Mucosa of gallbladder (tissue), 1 donor: ENCODE results near the gene USP14. TPM values are rescaled to one million over a fixed set of nuclear protein-coding genes. Genes with fewer than 3 reads are reported as not detected.

ENCODE experiments used
- DNase-seq: peaks from one replicate; pipeline ENCODE4 v3.0.0-alpha.2; 2020; ENCODE audit warnings: low spot score
- total RNA-seq: library from RNA; stranded (reverse); gene quantifications from one replicate; pipeline ENCODE4 v1.2.1, GENCODE V29; 2021
- donor health status: DM: no; HTN: no; CAD: no.

Gene USP14
- total RNA-seq, 1 donor from 2014 or later: 38.5 TPM

DNA sequence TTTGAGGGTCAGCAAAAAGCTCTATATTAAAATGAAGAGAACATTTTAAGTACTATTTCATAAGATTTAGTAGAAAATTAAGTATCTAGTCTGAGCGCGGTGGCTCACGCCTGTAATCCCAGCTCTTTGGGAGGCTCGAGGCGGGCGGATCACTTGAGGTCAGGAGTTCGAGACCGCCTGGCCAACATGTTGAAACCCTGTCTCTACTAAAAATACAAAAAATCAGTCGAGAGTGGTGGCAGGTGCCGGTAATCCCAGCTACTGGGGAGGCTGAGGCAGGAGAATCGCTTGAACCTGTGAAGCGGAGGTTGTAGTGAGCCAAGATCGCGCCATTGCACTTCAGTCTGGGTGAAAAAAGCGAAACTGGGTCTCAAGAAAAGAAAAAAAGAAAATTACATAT lies 1.6 kb downstream of the USP14 start:
- DNase-seq: no peak

DNA sequence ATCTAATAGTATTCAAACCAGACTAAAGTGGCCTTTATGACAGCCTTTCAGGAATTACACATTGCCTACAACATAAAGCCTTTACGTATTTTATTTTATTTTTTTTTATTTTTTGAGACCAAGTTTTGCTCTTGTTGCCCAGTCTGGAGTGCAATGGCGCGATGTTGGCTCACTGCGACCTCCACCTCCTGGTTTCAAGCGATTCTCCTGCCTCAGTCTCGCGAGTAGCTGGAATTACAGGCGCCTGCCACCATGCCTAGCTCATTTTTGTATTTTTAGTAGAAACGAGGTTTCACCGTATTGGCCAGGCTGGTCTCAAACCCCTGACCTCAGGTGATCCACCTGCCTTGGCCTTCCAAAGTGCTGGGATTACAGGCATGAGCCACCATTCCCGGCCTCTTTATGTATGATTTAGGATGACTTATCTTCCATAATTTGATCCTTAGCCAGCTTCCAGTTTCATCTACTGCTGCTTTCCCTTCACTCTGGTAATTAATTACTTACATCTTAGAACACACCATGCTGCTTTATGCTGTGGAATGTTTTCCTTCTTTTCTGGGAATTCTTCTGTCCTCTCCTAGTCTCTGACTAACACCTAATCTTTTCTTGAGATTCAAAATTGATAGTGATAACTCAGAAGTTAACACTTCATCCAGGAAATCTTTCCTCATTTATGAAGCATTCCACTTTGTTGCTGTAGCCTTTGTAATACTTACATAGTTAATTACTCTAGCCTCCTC lies 2.6 kb downstream of the USP14 start:
- DNase-seq: no peak

DNA sequence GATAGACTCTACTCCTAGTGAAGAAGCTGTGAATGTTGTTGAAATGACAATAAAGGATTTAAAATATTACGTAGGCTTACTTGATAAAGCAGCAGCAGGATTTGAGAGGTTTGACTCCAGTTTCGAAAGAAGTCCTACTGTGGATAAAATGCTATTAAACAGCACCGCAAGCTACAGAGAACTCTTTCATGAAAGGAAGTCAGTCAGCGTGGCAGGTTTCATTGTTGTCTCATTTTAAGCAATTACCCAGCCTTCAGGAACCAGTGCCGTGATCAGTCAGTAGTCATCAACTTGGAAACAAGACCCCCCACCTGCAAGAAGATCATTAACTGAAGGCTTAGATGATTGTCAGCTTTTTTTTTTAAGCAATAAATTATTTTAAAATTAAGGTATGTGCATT lies 14.0 kb downstream of the USP14 start:
- no peak for DNase-seq

DNA sequence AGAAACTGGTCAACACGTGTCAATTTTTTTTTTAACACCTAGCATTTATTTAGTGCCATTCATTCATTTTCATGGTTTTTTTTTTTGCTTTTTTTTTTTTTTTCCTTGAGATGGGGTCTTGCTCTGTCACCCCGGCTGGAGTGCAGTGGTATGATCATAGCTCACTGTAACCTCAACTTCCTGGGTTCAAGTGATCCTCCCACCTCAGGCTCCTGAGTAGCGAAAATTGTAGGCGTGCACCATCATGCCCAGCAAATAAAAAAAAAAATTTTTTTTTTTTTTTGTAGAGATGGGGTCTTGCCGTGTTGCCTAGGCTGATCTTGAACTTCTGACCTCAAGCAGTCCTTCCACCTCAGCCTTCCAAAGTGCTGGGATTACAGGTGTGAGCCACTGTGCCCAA lies 21.1 kb downstream of the USP14 start:
- DNase-seq: no peak

DNA sequence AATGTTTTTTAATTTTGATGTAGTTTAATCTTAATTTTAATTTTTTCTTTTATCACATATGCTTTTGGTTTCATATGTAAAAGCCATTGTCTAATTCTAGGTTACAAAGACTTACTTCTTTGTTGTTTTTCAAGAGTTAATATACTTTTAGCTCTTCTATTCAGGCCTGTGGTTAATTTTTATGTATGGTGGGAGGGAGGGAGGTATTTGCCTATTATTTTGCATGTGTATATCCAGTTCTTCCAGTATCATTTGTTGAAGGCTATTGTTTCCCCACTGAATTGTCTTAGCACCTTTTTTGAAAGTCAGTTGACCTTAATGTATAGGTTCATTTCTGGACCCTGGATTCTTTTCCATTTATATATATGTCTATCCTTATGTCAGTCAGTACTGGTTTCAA lies 23.4 kb downstream of the USP14 start:
- DNase-seq: no peak

DNA sequence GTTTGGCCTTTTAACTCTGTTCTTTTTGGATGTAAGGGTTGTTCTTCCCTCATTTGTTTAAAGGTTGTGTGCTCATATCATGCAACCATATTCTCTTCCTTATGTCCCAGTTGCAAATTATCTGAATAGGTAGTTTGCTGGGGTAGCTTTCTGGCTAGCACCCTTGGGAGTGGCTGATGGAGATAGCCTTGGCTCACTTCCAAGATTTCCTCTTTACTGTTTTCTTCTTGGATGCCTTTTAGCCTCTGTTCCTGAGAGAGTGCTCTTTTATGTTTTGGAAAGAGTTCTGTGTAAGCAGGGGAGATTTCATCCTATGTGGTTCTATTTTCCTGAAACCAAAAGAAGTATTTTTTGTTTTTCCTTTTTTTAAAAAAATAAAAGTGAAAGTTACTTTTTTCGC lies 25.4 kb downstream of the USP14 start:
- no peak for DNase-seq

DNA sequence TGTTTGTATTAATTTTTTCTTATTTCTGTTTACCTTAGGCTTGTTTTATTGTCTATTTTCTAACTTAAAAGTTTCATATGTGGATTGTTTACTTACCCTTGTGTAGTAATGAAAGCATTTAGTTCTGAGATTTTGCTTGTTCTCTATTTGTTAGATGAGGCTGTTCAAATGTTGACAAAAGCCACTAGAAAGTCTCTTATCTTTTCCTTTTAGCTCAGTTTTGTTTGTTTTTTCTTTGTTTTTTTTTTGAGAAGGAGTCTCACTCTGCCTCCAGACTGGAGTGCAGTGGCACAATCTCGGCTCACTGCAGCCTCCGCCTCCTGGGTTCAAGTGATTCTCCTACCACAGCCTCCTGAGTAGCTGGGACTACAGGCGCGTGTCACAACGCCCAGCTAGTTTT lies 30.9 kb downstream of the USP14 start:
- no peak for DNase-seq

DNA sequence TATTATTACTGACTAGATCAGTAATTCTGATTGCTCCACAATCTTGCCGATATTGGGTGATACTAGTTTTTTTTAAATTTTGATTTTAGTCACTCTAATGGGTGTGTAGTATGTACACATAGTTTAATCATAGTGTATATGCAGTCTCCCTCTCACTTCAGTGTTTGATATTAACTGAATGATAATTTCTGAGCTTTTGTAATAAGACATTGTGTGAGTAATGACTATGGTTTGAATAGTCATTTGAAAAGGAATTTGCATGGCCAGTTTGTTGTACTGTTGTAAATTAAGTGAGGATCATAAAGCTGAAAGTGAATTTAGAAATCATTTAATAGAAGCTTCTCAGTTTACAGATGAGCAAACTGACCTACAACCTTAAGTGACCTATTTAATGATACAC lies 33.4 kb downstream of the USP14 start:
- DNase-seq: no peak

DNA sequence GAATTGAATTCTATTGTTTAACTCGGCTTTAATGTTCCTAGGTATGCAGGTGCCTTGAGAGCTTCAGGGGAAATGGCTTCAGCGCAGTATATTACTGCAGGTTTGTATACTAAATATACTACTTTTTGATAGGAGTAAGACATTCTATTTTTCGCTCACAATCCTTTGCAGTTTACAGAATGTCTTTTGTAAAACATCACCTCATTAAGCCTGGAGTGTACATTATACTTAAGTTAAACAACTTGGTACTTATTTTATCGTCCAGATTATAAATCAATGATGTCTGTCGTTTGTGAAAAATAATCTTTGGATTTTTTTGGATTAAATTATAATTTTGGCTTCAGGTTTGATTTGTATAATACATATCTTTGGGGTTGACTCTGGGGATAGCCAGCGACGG lies 34.4 kb downstream of the USP14 start:
- DNase-seq: no peak

DNA sequence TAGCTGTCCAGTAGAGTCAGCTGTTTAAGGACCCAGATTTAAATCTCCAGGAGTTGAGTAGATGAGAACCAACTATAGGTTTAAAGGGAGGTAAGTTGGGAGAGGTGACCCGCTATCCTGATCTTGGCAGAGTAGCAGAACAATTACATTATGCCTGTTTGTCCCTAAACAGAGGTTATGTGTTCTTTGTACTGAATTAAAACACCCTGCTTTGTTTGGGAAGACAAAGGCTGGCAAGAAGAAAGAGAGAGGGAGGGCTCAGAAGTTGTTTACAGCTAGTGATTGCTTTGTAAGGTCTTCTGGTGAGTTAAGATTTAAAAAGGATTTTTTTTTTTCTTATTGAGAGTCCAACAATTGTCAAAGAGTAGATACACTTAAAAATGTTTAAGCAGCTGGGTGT lies 37.3 kb downstream of the USP14 start:
- no peak for DNase-seq

DNA sequence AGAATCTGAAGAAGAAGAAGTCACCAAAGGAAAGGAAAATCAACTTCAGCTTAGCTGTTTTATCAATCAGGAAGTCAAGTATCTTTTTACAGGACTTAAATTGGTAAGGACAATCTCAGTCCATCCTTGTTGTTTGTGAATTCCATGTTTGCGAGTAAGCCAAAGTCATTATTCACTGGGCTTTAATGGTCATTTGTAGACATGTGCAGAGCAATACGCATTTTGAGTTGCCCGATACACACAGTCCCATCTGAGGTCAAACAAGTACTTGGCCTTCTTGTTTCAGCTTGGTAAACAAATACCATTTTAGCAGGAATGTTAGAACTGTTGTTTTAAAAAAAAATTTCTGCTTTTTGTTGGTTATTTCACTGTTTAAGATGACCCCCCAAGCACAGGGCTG lies 40.9 kb downstream of the USP14 start:
- DNase-seq: no peak

DNA sequence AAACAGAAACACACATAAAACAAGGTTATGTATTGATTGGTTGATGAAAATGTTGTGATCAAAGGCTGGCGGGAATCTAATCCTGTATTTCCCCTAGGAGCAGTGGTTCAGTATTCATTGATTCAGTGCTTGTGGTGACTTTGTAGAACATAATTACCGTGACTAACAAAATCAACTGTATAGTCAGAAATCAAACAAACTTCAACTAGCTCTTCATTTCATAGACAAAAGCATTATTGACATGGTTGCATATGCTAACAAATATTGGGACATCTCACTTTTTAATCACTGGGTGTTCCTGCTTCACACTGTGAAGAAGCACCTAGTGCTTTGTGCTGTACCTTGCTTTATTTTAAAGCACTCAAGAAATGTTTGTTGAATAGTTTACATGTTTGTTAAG lies 41.4 kb downstream of the USP14 start:
- DNase-seq: no peak

DNA sequence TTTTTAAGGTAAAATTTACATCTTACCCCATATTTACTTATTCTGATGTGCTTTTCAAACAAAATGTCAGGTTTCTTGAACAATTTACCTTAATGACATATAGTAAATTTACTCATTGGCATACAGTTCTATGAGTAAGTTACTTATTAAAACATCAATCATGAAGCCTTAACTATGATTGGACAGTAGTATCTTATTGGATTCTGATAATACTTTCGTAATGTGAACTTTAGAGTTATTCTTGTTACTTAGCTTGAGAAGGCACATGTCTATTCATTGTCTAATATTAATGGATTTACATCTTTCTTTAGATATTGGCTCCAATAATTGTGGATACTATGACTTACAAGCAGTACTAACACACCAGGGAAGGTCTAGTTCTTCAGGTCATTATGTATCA lies 51.7 kb downstream of the USP14 start:
- DNase-seq: no peak

DNA sequence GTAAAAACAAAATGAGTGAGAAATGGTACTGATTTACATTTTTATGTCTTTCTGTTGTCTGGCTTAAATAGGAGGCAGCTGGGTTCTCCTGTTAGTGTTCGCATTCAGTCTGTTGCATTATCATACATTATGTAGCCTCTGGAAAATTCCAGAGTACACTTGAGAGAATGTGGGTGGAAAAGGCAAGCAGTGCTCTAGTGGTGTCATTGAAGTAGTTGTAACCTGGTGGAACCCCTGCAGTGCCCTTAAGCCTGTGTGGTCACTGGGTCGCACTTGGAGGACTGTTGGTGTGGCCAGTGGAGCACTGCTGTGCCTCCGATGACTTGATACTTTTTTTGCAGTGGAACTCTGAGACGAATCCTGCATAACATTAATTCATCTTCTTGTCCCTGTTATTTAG lies 52.4 kb downstream of the USP14 start:
- no peak for DNase-seq

DNA sequence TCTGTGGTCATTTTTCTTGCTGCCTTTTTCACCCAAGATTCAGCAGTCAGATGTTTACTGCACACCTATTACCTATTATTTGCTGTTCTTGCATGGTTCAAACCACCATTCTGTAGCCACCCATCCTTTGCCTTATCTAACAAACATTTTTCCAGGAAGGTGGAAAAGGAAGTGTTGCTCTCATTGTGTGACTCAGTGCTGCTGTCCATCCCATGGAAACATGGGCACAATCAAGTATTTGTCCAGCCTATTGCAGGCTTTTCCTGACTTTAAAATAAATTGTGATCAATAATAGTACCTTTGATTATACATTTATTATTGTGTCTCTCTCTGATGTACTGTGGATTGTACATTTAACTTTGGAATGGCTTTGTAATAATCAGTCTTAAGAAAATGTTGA lies 53.2 kb downstream of the USP14 start:
- DNase-seq: no peak

DNA sequence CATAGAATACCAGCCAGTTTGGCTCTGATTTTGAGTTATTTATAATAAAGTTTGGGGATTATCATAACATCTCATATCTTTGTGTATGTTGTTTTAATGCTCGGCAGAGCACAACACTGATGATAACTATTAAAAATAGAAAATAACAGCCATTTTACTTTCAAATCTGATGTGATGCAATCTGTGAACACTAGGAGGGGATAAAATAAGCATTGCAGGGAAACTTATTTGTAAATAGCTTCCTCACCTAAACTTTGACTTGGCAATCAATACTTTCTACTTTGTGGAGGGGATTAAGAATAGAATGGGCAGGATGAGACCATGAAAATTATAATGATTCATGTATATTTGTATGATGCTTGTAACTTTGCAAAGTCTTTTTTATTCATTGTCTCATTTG lies 54.4 kb downstream of the USP14 start:
- no peak for DNase-seq

DNA sequence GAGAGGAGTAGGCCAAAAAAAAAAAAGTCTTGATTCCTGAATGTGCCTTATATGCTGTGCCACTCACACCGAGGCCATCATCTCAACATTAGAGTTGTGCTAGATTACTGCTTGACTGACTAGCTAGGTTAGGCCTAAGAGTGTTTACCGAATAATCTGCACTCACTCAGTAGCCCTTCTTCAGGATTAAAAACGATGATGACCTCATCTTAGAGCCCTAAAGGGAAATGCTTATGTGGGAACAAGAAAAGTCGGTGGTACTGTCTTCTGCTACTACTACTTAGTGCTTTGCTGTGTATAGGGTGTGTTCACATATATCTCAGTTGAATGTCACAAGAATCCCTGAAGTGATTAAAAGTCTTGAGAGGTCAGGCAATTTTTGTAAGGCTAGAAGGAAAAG lies 55.1 kb downstream of the USP14 start:
- no peak for DNase-seq

DNA sequence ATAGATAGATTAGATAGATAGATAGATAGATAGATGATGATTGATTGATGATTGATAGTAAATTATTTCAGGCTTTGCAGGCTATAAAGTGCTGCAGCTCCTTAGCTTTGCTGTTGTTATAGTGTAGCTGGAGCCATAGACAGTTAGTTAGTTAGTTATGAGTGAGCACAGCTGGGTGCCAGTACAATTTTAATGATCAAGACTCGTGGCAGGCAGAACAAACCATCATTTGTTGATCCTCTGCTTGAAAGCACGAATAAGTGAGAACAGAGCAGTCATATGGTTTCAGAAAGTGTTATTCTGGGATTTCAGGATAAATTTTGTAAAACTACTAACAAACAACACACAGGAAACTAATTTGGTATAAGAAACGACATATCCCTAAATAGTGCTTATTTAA lies 55.6 kb downstream of the USP14 start:
- no peak for DNase-seq

DNA sequence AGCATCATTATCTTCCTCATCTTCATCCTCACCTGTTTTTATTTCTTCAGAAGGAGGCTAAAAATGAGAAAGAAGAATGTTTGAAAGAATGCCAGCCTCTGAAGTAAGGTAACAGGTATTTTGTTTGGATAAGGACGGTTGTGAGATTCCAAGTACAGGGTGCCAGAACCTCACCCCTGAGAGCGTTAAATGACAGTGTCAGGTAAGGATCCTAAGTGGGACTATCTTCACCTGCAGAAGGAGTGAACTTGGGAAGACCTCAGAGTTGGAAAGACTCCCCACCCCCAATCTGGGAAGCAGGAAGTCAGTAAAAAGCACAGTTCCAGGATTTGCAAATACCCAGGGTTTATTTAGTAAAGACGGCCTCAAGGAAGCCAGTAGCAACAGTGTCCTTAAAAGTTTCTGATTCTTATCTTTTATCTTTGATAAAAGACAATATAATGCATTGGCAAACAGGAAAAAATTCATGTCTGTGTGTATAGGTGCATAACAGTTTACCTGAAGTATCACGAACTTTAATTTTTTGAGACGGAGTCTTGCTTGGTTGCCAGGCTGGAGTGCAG lies 57.2 kb downstream of the USP14 start:
- DNase-seq: no peak

DNA sequence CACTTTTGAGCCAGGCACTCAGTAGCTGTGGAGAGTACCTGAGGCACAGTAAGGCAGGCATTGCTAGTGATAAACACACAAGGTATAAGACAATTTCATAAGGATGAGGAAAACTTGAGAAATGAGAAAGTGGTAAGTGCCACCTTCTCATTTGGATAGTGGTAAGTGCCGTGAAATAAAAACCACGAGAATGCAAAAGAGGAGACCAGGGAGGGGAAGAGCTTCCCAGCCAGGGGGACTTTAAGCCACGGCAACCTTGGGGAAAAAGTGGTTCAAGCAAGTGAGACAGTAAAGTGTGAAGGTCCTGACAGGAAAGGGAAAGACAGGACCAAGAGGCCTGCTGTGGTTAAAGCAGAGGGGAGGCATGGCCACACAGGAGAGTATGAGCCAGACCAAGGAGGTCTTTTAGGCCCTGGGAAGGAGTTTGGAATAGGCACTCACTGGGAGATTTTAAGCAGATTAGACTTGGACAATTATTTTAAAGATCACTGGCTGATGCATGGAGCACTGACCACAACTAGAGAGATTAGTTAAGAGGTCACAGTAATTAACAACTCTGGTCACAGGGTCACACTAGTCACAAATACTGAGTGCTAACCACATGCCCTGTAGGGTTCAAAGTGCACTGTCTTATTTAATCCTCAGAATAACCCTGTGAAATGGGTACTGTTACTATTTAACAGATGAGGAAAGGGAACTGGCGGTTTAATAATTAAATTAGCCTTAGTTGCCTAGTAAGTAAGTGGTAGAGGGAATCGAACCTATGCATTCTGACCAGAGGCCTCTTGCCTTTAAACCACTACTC lies 59.4 kb downstream of the USP14 start:
- no peak for DNase-seq

DNA sequence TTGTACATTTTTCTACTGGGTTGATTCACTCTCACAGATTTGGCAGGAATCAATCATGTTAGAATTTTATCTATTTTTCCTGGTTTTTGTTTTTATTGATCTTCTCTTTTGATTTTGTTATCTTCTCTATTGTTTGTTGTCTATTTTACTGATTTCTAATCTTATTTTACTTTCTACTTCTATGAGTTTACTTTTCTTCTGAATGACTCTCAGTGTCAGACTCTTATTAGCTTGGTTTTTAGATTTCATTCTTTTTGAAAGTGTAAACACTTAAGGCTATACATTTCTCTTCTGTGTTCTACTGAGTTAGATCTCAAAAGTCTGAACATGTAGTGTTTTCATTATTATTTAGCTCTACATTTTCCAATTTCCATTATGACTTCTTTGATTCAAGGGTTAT lies 62.4 kb downstream of the USP14 start:
- DNase-seq: no peak

DNA sequence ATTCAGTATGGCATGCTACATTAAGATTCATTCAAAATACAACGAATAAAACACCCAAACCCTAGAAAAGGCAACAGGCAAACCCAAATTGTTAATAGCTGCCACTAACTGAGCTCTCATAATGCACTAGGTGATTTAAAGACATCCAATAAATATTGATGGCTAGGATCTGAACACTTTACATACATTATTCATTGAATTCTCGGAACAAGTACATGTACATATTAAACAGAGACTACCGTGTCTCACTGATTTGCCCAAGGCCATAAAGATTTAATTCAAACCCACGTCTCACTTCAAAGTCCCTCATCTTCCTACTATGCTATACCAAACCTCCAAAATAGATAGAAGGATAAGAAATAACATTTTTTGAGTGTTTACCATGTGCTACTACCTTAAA lies 67.4 kb downstream of the USP14 start:
- no peak for DNase-seq

DNA sequence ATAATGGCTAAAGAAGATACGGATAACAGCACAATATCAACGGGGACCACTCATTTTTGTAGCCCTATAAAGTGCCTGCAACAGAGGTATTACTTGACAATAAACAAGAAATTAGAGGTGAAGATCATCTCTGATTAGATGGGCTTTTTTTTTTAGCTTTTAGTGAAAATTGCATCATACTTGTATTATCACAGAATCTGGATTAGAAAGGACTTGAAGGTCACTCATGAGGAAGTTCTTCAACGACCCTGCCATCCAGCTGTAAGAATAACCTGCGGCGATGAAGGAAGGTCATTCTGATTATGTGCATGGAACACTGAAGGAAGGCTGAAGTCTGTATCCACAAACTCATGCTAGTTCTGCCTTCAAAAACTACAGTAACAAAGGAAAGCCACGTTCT lies 69.0 kb downstream of the USP14 start:
- no peak for DNase-seq
